Activated CD8-positive, alpha-beta memory T cell treated with anti-CD3 and anti-CD28 coated beads, Interleukin-2, amount 50 U/mL, for 24 hours (primary cell): Measurements from ENCODE around the gene LZTS2.

ENCODE experiments used
- DNase-seq: peaks from one replicate; pipeline ENCODE4 v3.0.0-alpha.2; 2020; ENCODE audit errors: extremely low read depth

Gene LZTS2

GRCh38 chr10:101013365-101013825 is 13.8 kb downstream of the LZTS2 start:
- DNase-seq, result no peak

GRCh38 chr10:101014230-101014884 is 14.7 kb downstream of the LZTS2 start:
- no peak for DNase-seq

GRCh38 chr10:101014966-101015581 is 15.5 kb downstream of the LZTS2 start:
- no peak for DNase-seq

- DNase-seq, result no peak
Observed at GRCh38 chr10:101015582-101015973, 16.0 kb downstream of the LZTS2 start.

GRCh38 chr10:101016814-101017213 is 17.2 kb downstream of the LZTS2 start:
- DNase-seq, result no peak

GRCh38 chr10:101018118-101018599 is 18.6 kb downstream of the LZTS2 start:
- DNase-seq, result no peak

GRCh38 chr10:101018600-101019439 is 19.2 kb downstream of the LZTS2 start:
- DNase-seq, result no peak

- DNase-seq, result no peak
Observed at GRCh38 chr10:101019440-101019703, 19.8 kb downstream of the LZTS2 start.

GRCh38 chr10:101020427-101021075 is 20.9 kb downstream of the LZTS2 start:
- DNase-seq, result no peak

- DNase-seq, result no peak
Observed at GRCh38 chr10:101021239-101021638, 21.6 kb downstream of the LZTS2 start.

GRCh38 chr10:101021692-101022251 is 22.2 kb downstream of the LZTS2 start:
- no peak for DNase-seq

GRCh38 chr10:101022967-101023705 is 23.5 kb downstream of the LZTS2 start:
- no peak for DNase-seq

- no peak for DNase-seq
Observed at GRCh38 chr10:101027106-101027720, 27.6 kb downstream of the LZTS2 start.

GRCh38 chr10:101028446-101029337 is 29.1 kb downstream of the LZTS2 start:
- no peak for DNase-seq

- no peak for DNase-seq
Observed at GRCh38 chr10:101029520-101030295, 30.1 kb downstream of the LZTS2 start.

- DNase-seq, result no peak
Observed at GRCh38 chr10:101030496-101031127, 31.0 kb downstream of the LZTS2 start.

GRCh38 chr10:101031128-101031795 is 31.7 kb downstream of the LZTS2 start, which contains the start of the genes PDZD7 and SFXN3:
Gene PDZD7, minus strand, starts transcription at chr10:101031129. Its CDS starts 910 bp downstream, at chr10:101030219.
Gene SFXN3, plus strand, starts transcription at chr10:101031234. Its CDS starts 3,461 bp downstream, at chr10:101034695.
- peak; percentile 87 for DNase-seq
